ENCODE results near the gene CTH. TPM values are rescaled to one million over a fixed set of nuclear protein-coding genes. Genes with fewer than 3 reads are reported as not detected.

Gene CTH
- total RNA-seq, 1 experiment from 2014 or later = 33.9 TPM

GRCh38 chr1:70462611-70463010 lies 51.5 kb downstream of the CTH start:
- no peak overlapping the region for H2AFZ ChIP-seq
- no TSS peak for BruUV-seq (replicated peaks)
- POLR2A ChIA-PET (ENCODE audit: unreplicated experiment) = no interaction called here
- DNase-seq = peak in 1 of 2 experiments; percentile 30
- H3K9me3 ChIP-seq (ENCODE audit: insufficient read depth, low read depth) = no peaks in the 10 kb centered on the region
- no peaks in the 10 kb centered on the region for H3K27me3 ChIP-seq (ENCODE audit: insufficient read depth, low read depth)
- no peaks in the 10 kb centered on the region for H3K9me2 ChIP-seq (ENCODE audit: insufficient read depth)
- no peaks in the 10 kb centered on the region for H4K20me1 ChIP-seq (ENCODE audit: insufficient read depth)
- no peaks in the 10 kb centered on the region for H3K79me2 ChIP-seq (ENCODE audit: low read depth)
- no peaks in the 10 kb centered on the region for H3K4me1 ChIP-seq (replicated peaks; ENCODE audit: insufficient read depth)
- intact Hi-C loops (cut with micrococcal nuclease; ENCODE audit: unreplicated experiment) = no loop called here
- no peaks in the 10 kb centered on the region for H3F3A ChIP-seq (ENCODE audit: insufficient read depth, low read depth)
- H3K36me3 ChIP-seq (ENCODE audit: low read depth) = no peaks in the 10 kb centered on the region
- H3K4me3 ChIP-seq = no peak overlapping the region
- TF ChIP-seq CTCF (conservative IDR thresholded peaks at IDR 0.05) (no peak), EZH2 (IDR thresholded peaks at IDR 0.05; ENCODE audit: low read depth) (no peak)
- no peak overlapping the region for H3K27ac ChIP-seq
- CTCF ChIA-PET = no interaction called here
- no peak overlapping the region for H3K4me2 ChIP-seq

DNA sequence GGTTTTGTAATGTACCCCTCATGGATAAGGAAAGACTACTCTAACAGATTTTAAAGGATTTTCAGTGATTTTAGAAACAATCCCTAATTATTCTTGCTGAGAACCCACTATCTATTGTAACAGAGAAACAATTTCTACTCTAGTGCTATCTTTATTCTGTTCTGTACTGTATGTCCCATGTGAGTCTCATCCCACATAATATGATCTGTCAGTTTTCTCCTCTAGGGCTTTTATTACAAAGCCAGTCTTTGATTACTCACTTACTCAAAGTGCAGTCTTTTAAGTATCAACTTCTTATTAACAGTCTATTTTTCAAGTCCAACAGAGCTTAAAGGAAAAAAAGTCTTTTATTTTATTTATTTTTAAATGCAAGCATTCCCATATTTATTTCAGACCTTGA lies 54.8 kb downstream of the CTH start:
- no peaks in the 10 kb centered on the region for H3F3A ChIP-seq (ENCODE audit: insufficient read depth, low read depth)
- H2AFZ ChIP-seq = no peak overlapping the region
- no peak for TF ChIP-seq CTCF (conservative IDR thresholded peaks at IDR 0.05)
- TF ChIP-seq EZH2 (IDR thresholded peaks at IDR 0.05; ENCODE audit: low read depth) = no peak
- H3K79me2 ChIP-seq (ENCODE audit: low read depth) = no peaks in the 10 kb centered on the region
- no peak overlapping the region for H3K4me3 ChIP-seq
- no peaks in the 10 kb centered on the region for H3K36me3 ChIP-seq (ENCODE audit: low read depth)
- intact Hi-C loops (cut with micrococcal nuclease; ENCODE audit: unreplicated experiment) = no loop called here
- H3K4me1 ChIP-seq (replicated peaks; ENCODE audit: insufficient read depth) = no peaks in the 10 kb centered on the region
- no peaks in the 10 kb centered on the region for H3K27me3 ChIP-seq (ENCODE audit: insufficient read depth, low read depth)
- ChIA-PET POLR2A (ENCODE audit: unreplicated experiment) (no interaction called here), CTCF (no interaction called here)
- no peaks in the 10 kb centered on the region for H3K9me3 ChIP-seq (ENCODE audit: insufficient read depth, low read depth)
- no TSS peak for BruUV-seq (replicated peaks)
- no peaks in the 10 kb centered on the region for H4K20me1 ChIP-seq (ENCODE audit: insufficient read depth)
- no peak overlapping the region for H3K27ac ChIP-seq
- no peak for DNase-seq
- H3K9me2 ChIP-seq (ENCODE audit: insufficient read depth) = no peaks in the 10 kb centered on the region
- no peak overlapping the region for H3K4me2 ChIP-seq

DNA sequence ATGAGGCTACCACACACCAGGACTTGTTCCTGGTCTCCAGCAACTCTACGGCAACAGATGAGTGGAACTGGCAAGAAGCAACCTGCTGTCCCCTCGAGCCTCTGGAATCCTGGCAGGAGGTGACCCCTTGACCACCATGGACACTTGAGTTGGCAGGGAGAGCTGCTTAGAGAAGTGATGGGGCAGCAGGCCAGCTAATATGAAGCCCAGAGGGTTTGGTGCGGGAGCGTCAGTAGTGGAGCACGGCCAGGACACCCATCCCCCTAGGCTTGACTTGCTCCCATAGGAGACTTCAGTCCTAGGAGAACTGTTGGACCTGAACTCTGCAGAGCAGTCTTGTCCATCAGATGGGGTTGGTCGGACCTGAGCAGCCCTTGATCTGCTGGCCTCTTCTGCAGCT lies 56.5 kb downstream of the CTH start:
- intact Hi-C loops (cut with micrococcal nuclease; ENCODE audit: unreplicated experiment) = no loop called here
- Histone ChIP-seq H3K27ac (no peak overlapping the region), H3K4me3 (no peak overlapping the region), H4K20me1 (ENCODE audit: insufficient read depth) (no peaks in the 10 kb centered on the region), H3K4me1 (replicated peaks; ENCODE audit: insufficient read depth) (no peaks in the 10 kb centered on the region), H3K36me3 (ENCODE audit: low read depth) (no peaks in the 10 kb centered on the region), H2AFZ (no peak overlapping the region), H3K27me3 (ENCODE audit: insufficient read depth, low read depth) (no peaks in the 10 kb centered on the region), H3K9me3 (ENCODE audit: insufficient read depth, low read depth) (no peaks in the 10 kb centered on the region), H3K9me2 (ENCODE audit: insufficient read depth) (no peaks in the 10 kb centered on the region), H3K79me2 (ENCODE audit: low read depth) (no peaks in the 10 kb centered on the region), H3F3A (ENCODE audit: insufficient read depth, low read depth) (no peaks in the 10 kb centered on the region), H3K4me2 (no peak overlapping the region)
- POLR2A ChIA-PET (ENCODE audit: unreplicated experiment) = no interaction called here
- no TSS peak for BruUV-seq (replicated peaks)
- no peak for DNase-seq
- CTCF ChIA-PET = no interaction called here
- no peak for TF ChIP-seq EZH2 (IDR thresholded peaks at IDR 0.05; ENCODE audit: low read depth)
- no peak for TF ChIP-seq CTCF (conservative IDR thresholded peaks at IDR 0.05)
